TTC549 (cell line): ENCODE results near the gene SBF2.
A peak's percentile ranks its signal among the peaks of the same experiment; 100 is the strongest.

Experiments
- FAIRE-seq: peaks from 2 replicates; lab custom pipeline; 2012; peaks lifted over from hg19 to GRCh38; lab: Jason Lieb, UNC

The SBF2 gene

GRCh38 chr11:10293423-10294289 lies at the start of gene SBF2:
TSS of gene SBF2 (minus strand) at chr11:10294219. CDS start at chr11:10294069, 150 bp downstream.
- no peak for FAIRE-seq

- no peak for FAIRE-seq
Measured at GRCh38 chr11:10338287-10338686, 44.3 kb upstream of the SBF2 start.

- no peak for FAIRE-seq
Measured at GRCh38 chr11:10333490-10333889, 39.5 kb upstream of the SBF2 start.

- no peak for FAIRE-seq
Measured at GRCh38 chr11:10331548-10332289, 37.7 kb upstream of the SBF2 start.

- no peak for FAIRE-seq
Measured at GRCh38 chr11:10329935-10330334, 35.9 kb upstream of the SBF2 start.

GRCh38 chr11:10329356-10329755 lies 35.3 kb upstream of the SBF2 start:
- FAIRE-seq, result no peak

GRCh38 chr11:10328314-10329098 lies 34.5 kb upstream of the SBF2 start:
- no peak for FAIRE-seq

GRCh38 chr11:10327254-10327653 lies 33.2 kb upstream of the SBF2 start:
- no peak for FAIRE-seq

- FAIRE-seq, result no peak
Measured at GRCh38 chr11:10326012-10326964, 32.3 kb upstream of the SBF2 start.

- no peak for FAIRE-seq
Measured at GRCh38 chr11:10325277-10326011, 31.4 kb upstream of the SBF2 start.

- FAIRE-seq, result no peak
Measured at GRCh38 chr11:10324474-10324873, 30.5 kb upstream of the SBF2 start.

- no peak for FAIRE-seq
Measured at GRCh38 chr11:10323793-10324170, 29.8 kb upstream of the SBF2 start.

GRCh38 chr11:10322830-10323792 lies 29.1 kb upstream of the SBF2 start:
- peak; percentile 97 for FAIRE-seq

GRCh38 chr11:10322401-10322800 lies 28.4 kb upstream of the SBF2 start:
- FAIRE-seq, result no peak

GRCh38 chr11:10320736-10321465 lies 26.9 kb upstream of the SBF2 start:
- no peak for FAIRE-seq

- FAIRE-seq, result no peak
Measured at GRCh38 chr11:10319702-10320558, 25.9 kb upstream of the SBF2 start.

GRCh38 chr11:10318527-10318802 lies 24.4 kb upstream of the SBF2 start:
- FAIRE-seq, result no peak
